ENCODE measurements around the gene CHD2.

Gene CHD2

GRCh38 chr15:93026380-93026817 is 126.3 kb downstream of the CHD2 start:
- TF ChIP-seq CTCF (conservative IDR thresholded peaks at IDR 0.05; ENCODE audit: low read depth) = no peak
- no peak for DNase-seq (ENCODE audit: low spot score)
- ChIA-PET CTCF (no interaction called here), POLR2A (ENCODE audit: low non-redundant PET) (no interaction called here)
- H3K27ac ChIP-seq = peak overlapping the region; percentile 65

GRCh38 chr15:93027413-93027812 is 127.3 kb downstream of the CHD2 start:
- POLR2A ChIA-PET (ENCODE audit: low non-redundant PET) = no interaction called here
- CTCF ChIA-PET = interaction anchor here (0.6 kb wide), 1 partner anchor 10 kb away, joined by 3 read pairs; no protein-coding TSS in a partner anchor
- peak overlapping the region; percentile 98 for H3K27ac ChIP-seq

GRCh38 chr15:93028111-93028631 is 128.0 kb downstream of the CHD2 start:
- DNase-seq (ENCODE audit: low spot score) = no peak
- POLR2A ChIA-PET (ENCODE audit: low non-redundant PET) = no interaction called here
- peak overlapping the region; percentile 98 for H3K27ac ChIP-seq
- CTCF ChIA-PET = interaction anchor here (0.6 to 4.0 kb wide), 5 partner anchors 16 to 1092 kb away, joined by 3 to 42 read pairs (median 4); no protein-coding TSS in a partner anchor
- TF ChIP-seq CTCF (conservative IDR thresholded peaks at IDR 0.05; ENCODE audit: low read depth) = no peak

More at GRCh38 chr15:93027413-93027812, 127.3 kb downstream of the CHD2 start:
- DNase-seq (ENCODE audit: low spot score) = no peak
- TF ChIP-seq CTCF (conservative IDR thresholded peaks at IDR 0.05; ENCODE audit: low read depth) = no peak

GRCh38 chr15:93028632-93029213 is 128.6 kb downstream of the CHD2 start:
- no peak for TF ChIP-seq CTCF (conservative IDR thresholded peaks at IDR 0.05; ENCODE audit: low read depth)
- H3K27ac ChIP-seq = peak overlapping the region; percentile 98

GRCh38 chr15:93029214-93029835 is 129.2 kb downstream of the CHD2 start:
- no peak for DNase-seq (ENCODE audit: low spot score)
- ChIA-PET POLR2A (ENCODE audit: low non-redundant PET) (no interaction called here), CTCF (interaction anchor here (0.5 to 4.0 kb wide), 10 partner anchors 36 to 1090 kb away, joined by 3 to 42 read pairs (median 3); partner anchors contain the start of gene RGMA)
- no peak for TF ChIP-seq CTCF (conservative IDR thresholded peaks at IDR 0.05; ENCODE audit: low read depth)
- H3K27ac ChIP-seq = peak overlapping the region; percentile 98

More at GRCh38 chr15:93028632-93029213, 128.6 kb downstream of the CHD2 start:
- ChIA-PET CTCF (interaction anchor here (0.6 to 4.0 kb wide), 9 partner anchors 59 to 1091 kb away, joined by 3 to 42 read pairs (median 3); no protein-coding TSS in a partner anchor), POLR2A (ENCODE audit: low non-redundant PET) (no interaction called here)
- peak; percentile 68 for DNase-seq (ENCODE audit: low spot score)

- TF ChIP-seq CTCF (conservative IDR thresholded peaks at IDR 0.05; ENCODE audit: low read depth) = no peak
- ChIA-PET POLR2A (ENCODE audit: low non-redundant PET) (no interaction called here), CTCF (interaction anchor here (0.5 to 4.0 kb wide), 13 partner anchors 36 to 1090 kb away, joined by 3 to 42 read pairs (median 5); partner anchors contain the start of gene RGMA)
- H3K27ac ChIP-seq = peak overlapping the region; percentile 98
- DNase-seq (ENCODE audit: low spot score) = no peak
Observed at GRCh38 chr15:93029836-93030429, 129.8 kb downstream of the CHD2 start.

Measured in RWPE1 (cell line).